NT2/D1 (cell line): Measurements from ENCODE around the gene OR6S1.

ENCODE experiments used
- YY1 ChIP-seq: IDR thresholded peaks from 2 replicates; pipeline ENCODE4 v1.6.1; 2011; ENCODE audit not compliant: insufficient read length, insufficient read depth
- ZNF274 ChIP-seq: IDR thresholded peaks from 2 replicates; pipeline ENCODE4 v1.6.1; 2011; ENCODE audit warnings: mild to moderate bottlenecking, low read depth, low read length

- TF ChIP-seq ZNF274: no peak
- TF ChIP-seq YY1: no peak
These were observed 17.8 kb upstream of the OR6S1 start for GRCh38 chr14:20659336-20659735.
